Activated CD4-positive, alpha-beta T cell treated with anti-CD3 and anti-CD28 coated beads for 1 hour (primary cell): ENCODE results near the gene HILPDA.

ENCODE experiments used
- DNase-seq: peaks from one replicate; pipeline ENCODE4 v3.0.0-alpha.2; 2020

Gene HILPDA, protein sequence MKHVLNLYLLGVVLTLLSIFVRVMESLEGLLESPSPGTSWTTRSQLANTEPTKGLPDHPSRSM

GRCh38 chr7:128455543-128456254, at the start of gene HILPDA:
Gene HILPDA (plus strand): TSS chr7:128455878. CDS start chr7:128457269, 1,391 bp downstream.
- DNase-seq: peak; percentile 90

DNA sequence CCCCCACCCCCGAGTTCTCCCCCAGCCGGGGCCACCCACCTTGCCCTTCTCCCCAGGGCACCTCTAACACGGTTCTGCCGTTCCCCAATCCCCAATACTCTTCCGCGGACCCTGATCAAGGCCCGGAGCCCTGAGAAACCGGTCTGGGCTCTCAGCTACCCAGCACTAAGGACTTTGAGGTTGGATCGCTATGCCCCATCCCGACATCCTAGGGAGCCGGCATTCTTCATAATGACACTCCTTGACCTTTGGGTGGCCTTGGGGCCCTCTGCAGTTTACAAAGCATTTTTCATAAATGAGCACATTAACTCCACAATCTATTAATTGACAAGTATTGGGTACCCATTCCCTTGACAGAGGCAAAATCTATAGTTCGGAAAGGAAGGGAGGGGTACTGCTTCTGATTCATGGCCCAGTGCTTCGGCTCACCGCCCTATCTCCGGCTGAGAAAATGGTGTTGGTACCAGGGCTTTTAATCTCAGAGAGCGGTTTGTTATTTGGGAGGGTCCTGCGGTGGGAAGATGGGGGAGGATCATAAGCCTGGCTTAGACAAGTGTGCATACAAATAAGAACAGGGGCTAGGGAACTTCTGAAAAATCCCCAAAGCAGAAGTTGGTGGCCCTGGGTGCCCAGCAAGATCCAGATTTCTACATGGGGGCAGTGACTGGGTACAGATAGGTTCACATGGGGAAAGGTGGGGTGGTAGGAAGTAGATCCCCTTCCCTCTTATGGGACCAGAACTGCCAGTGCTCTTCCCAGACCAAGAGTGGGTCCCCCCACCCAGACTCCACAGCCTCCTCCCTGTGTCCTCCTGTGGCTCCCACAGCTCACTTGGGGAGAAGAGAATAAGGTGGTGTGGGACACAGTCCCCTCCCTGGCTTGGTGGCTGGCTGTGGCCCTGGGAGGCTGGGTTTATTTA, 49.1 kb upstream of the HILPDA start:
- no peak for DNase-seq

DNA sequence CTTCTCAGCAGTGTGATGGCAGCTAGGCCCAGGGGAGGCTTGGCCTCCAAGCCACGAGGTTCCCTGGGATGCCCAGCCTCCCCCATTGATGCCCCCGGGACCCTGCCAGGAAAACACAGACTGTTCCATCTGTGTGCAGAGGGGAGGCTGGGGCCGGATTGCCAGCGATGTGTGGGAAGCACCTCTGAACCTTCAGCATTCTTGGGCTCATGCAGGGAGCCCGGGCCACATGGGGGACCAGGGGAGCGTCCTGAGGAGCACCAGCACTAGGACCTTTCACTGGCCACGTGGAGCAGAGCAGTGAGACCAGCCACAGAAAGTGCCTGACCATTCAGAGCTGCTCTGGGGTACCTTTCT, 48.5 kb upstream of the HILPDA start:
- DNase-seq: no peak

DNA sequence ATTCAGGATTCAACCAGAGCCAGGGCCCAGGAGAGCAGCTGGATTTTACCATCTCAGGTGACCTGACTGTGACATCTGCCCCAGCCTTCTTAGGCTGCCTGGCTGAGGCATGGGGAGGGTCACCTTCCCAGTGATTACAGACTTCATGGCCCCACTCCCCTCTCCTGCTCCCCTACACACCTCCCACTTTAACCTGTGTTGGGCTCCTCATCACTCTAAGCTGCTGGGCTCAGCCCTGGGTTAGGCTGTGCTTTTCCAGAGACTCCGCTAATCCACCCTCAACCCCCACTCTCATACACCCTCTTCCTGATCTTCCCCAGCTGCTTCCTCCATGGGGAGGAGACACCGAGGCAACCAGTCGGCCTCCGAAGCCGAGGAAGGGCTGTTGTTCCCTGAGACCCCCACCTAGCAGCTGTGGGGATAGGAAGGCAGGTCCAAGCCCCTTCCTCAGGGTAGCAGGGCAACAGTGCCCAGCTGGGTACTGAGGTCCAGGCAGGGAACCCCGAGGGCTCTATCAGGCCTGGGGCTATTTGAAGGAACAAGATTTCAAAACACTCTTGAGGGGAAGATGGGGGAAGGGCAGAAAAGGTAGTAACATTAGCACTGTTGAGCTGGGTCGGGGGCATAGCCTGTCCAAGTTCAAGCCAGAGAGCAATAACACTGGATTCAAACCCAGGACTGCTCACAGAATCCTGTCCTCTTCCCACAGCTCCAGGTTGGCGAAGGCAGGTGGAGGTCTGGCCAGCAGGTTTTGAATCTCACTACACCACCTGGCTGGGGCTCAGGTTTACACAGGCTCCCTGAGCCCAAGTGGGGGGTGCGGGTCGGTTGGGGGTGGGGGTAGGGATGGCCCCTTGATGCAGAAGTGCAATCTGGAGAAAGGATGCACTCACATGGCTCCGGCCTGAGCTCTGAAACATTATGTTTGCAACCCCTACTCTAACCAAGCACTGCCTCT, 47.6 kb upstream of the HILPDA start:
- no peak for DNase-seq

DNA sequence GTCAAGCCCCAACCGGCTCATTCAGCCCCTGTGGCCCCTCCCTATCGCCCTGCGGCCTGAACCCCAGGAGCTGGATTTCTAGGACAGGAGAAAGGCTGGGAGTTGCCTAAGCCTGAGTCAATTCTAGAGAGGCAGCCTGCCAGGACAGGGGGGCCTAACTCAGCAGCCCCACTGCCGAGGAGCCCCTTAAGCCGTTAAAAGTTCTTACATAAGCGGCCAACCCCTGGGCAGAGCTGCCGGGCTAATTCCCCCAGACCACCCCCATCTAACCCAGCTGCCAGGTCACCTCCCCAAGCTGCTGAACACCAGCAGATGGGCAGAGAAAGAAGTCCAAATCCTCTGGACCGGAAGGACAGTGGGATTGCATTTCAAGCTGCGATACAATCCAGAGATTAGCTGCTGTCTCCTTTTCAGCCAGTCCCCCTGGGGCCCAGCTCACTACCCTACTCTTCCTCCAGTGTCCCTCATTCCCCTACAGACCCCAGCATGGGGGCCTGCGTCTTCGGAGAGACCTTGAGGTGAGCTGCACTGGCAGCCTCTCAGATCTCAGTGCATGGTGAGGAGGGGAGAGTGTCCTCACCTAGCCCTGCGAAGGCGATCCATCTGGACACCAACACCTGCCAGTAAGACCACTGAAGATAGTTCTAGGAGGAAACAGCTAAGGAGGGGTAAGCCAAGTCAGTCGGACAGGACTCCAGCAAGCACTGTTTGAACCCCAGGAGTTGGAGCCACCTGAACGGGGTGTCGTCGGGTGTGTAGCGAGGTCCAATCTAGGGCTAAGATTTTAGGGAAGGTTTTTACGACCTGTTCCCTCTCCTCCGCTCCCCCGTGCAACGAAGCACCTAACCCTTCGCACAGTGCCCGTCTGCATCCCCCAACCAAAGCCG, 46.7 kb upstream of the HILPDA start:
- DNase-seq: no peak

GRCh38 chr7:128409596-128410450, 45.9 kb upstream of the HILPDA start, which contains the start of gene IMPDH1:
Gene IMPDH1 (minus strand): TSS chr7:128409982. CDS start chr7:128409901, 81 bp downstream.
- DNase-seq: peak; percentile 72

DNA sequence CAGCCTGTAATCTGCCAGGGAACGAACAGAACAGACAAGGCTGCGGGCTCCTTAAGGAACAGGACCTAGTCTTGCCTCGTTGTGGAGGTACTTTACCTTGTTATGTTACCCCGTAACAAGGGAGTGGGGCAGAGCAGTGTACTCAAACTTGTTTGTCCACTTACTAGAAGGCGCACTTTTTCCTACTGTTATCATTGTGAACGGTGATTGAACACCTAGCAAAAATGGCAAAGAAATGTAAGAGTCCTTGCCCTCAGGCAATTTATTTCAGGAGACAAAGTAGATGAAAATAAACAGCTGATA, 45.3 kb upstream of the HILPDA start:
- no peak for DNase-seq

- DNase-seq: no peak
These were observed 40.4 kb upstream of the HILPDA start for GRCh38 chr7:128415217-128415785.

DNA sequence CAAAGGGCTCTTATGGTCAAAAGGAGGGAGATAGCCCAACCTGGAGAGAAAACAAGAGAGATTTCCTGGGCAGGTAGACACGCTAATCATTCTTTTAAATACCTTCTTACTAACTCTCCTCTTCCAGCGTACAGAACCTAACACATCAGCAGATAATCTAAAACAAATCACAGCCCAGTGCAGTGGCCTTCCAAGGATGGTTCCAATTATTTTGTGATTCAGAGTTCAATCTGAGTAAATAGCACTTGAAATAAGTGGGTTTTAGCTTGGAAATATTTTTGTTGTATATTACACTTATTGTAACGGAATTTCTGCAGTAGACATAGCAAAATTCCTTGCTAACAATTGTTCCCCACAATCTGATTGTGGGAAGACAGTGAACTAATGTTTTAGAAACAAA, 38.6 kb upstream of the HILPDA start:
- no peak for DNase-seq

- DNase-seq: no peak
These were observed 36.4 kb upstream of the HILPDA start for GRCh38 chr7:128419257-128419656.

DNA sequence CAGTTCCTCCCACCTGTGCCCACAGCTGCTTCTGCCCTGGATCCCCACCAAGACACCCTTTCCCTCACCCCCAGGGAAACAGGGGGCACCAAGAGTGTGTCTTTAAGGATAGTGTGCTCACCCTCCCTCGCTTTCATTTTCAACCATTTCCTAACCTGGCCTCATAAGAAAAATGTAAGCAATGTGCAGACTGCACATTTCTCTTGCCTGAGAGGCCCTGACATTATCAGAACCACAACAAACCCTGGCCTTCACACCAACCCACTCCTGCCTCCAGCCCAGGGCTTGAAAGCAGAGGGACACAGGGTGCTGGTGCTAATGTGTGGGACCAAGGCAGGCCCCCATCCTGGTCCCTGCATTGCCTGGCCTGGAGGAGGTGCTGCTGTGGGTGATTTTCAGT, 34.9 kb upstream of the HILPDA start:
- no peak for DNase-seq

DNA sequence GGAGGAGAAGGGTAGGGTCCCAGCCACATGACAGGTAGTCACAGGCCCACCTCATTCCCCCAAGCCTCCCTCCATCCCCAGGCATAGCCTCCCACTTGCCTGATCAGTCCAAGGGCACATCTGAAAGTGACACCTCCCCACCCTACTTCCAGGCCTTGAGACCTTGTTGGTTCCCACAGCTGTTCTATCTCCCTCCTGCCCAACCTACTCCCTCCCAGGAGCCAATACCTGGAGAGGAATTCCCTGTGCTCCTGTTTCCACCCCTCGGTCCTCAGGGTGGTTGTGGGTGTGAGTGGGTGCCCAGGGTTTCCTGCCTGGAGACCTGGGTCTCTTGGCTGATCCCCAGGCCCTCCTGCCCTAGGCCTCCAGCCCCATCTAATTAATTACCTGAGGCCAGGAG, 34.3 kb upstream of the HILPDA start:
- DNase-seq: no peak

DNA sequence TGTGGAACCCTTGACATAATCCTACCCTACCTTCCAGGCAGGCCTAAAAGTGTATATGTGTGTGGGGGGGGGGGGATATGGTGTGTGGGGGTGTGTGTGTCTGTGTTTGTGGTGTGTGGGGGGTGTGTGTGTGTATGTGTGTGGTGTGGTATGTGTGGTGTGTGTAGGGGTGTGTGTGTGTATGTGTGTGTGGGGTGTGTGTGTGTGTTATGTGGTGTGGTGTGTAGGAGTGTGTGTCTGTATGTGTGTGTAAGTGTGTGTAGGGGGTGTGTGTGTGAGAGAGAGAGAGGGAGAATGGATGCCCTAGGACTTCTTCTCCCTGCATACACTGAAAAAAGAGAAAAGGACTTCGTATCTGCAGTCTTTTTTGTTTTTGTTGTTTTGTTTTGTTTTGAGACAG, 33.6 kb upstream of the HILPDA start:
- no peak for DNase-seq

GRCh38 chr7:128422842-128423241, 32.8 kb upstream of the HILPDA start:
- no peak for DNase-seq

GRCh38 chr7:128424686-128425275, 30.9 kb upstream of the HILPDA start:
- no peak for DNase-seq

DNA sequence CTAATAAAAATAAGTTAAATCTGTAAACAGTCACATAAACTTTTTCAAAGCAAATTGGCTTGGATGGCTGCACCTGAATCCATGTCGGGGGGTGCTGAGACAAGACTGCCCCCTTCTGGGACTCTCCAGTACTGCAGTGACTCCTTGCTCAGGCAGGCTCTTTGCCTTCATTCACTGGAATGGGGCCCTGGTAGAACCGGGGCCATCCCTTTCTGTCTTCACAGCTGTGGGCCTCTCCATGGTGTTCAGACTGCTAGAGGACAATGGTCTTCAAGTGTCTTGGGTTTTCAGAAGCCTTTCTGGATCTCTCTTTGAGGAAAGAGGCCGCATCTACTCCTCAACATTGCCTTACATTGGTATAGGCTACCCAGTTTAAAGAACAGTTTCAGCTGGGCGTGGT, 29.8 kb upstream of the HILPDA start:
- peak; percentile 69 for DNase-seq

GRCh38 chr7:128427289-128427891, 28.3 kb upstream of the HILPDA start:
- no peak for DNase-seq

- DNase-seq: no peak
These were observed 25.5 kb upstream of the HILPDA start for GRCh38 chr7:128430207-128430606.

DNA sequence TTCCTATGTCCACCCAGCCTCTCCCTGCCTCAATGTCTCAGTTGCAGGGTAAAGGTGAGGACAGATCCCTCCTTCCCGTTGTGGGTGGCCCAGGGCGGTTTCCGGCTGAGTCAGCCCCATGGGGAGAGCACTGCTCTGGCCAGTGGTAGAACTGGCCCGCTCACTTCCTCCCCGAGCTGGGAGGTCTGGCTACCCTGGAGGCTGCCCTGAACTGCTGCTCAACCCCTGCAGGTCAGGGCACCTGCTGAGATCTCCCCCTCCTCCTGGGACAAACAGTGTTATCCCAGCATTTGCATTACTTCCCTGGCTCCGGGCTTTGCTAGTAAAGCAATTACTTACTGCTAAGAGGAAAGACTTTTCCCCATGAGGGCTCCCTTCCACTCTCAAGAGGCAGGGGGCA, 24.5 kb upstream of the HILPDA start:
- DNase-seq: no peak

GRCh38 chr7:128431754-128432153, 23.9 kb upstream of the HILPDA start:
- DNase-seq: no peak
